WI38 (cell line): Measurements from ENCODE around the gene JAKMIP1.

Source experiments
- H3K4me3 ChIP-seq: 2 replicates; pipeline ENCODE4 v1.5.1; 2011; ENCODE audit warnings: low read depth, mild to moderate bottlenecking, control low read depth, low read length
- CTCF ChIP-seq: IDR thresholded peaks from 2 replicates; pipeline ENCODE4 v1.5.1; 2012; ENCODE audit warnings: low read depth, mild to moderate bottlenecking, control low read depth, low read length

Gene JAKMIP1

GRCh38 chr4:6095897-6096296, 104.5 kb downstream of the JAKMIP1 start:
- no peak for TF ChIP-seq CTCF

GRCh38 chr4:6095023-6095752, 105.2 kb downstream of the JAKMIP1 start:
- TF ChIP-seq CTCF: no peak
- H3K4me3 ChIP-seq: no peak overlapping the region

More at GRCh38 chr4:6095897-6096296, 104.5 kb downstream of the JAKMIP1 start:
- no peak overlapping the region for H3K4me3 ChIP-seq

- no peak for TF ChIP-seq CTCF
- no peak overlapping the region for H3K4me3 ChIP-seq
Measured at GRCh38 chr4:6093671-6094070, 106.7 kb downstream of the JAKMIP1 start.

GRCh38 chr4:6092971-6093370, 107.4 kb downstream of the JAKMIP1 start:
- TF ChIP-seq CTCF: no peak
- H3K4me3 ChIP-seq: no peak overlapping the region

- no peak for TF ChIP-seq CTCF
- no peak overlapping the region for H3K4me3 ChIP-seq
Measured at GRCh38 chr4:6092131-6092530, 108.2 kb downstream of the JAKMIP1 start.

- TF ChIP-seq CTCF: no peak
- H3K4me3 ChIP-seq: no peak overlapping the region
Measured at GRCh38 chr4:6090931-6091330, 109.4 kb downstream of the JAKMIP1 start.

GRCh38 chr4:6088950-6089349, 111.4 kb downstream of the JAKMIP1 start:
- H3K4me3 ChIP-seq: no peak overlapping the region
- no peak for TF ChIP-seq CTCF
